ENCODE results near the gene ATP2C1. TPM values are rescaled to one million over a fixed set of nuclear protein-coding genes. Genes with fewer than 3 reads are reported as not detected.

ATP2C1 gene
- total and polyA plus RNA-seq, 2 donors (not counting 1 experiment from before 2014, with no cell fraction given) = 23.9 to 59.2 TPM

- H3K27ac ChIP-seq (ENCODE audit: low read length in 2 of 2) = peak within 1 kb of the TSS; percentile 91 to 94
- H3K4me2 ChIP-seq (replicated peaks; ENCODE audit: low read depth, low read length, poor library complexity, severe bottlenecking) = peak within 1 kb of the TSS; percentile 80
- no peaks in the 10 kb centered on the region for H3K9me3 ChIP-seq (ENCODE audit: control extremely low read depth in 1 of 3, control insufficient read depth in 2 of 3, insufficient read depth in 1 of 3, low read length in 2 of 3)
- H3K9ac ChIP-seq (ENCODE audit: low read length) = peak within 1 kb of the TSS; percentile 90
- peak within 1 kb of the TSS; percentile 92 for H2AFZ ChIP-seq (ENCODE audit: insufficient read depth, low read depth, low read length, poor library complexity, severe bottlenecking)
- under 1% methylated on average over 54 of the region's 56 CpGs for WGBS (ENCODE audit: insufficient coverage)
- H3K4me1 ChIP-seq (ENCODE audit: control insufficient read depth in 2 of 2, insufficient read depth in 2 of 2, low read length in 2 of 2) = peaks cover 31 to 32% of the 10 kb centered on the region in 2 donors
- H4K20me1 ChIP-seq (ENCODE audit: control insufficient read depth, insufficient read depth, low read length, poor library complexity, severe bottlenecking) = no peaks in the 10 kb centered on the region
- POLR2A ChIA-PET = interaction anchor here (0.8 to 2.0 kb wide), 3 partner anchors 133 to 1391 kb away, joined by 3 to 11 read pairs (median 4); partner anchors contain the start of genes ATP2C1, DNAJC13 and NUDT16
- CTCF ChIA-PET = interaction anchor here (0.6 to 1.6 kb wide), 5 partner anchors 12 to 1317 kb away, joined by 3 to 9 read pairs (median 4); partner anchors contain the start of gene ATP2C1
- peaks cover 6 to 13% of the 10 kb centered on the region in 2 experiments for H3K36me3 ChIP-seq (replicated peaks in 1 of 2; ENCODE audit: control extremely low read depth in 1 of 2, control insufficient read depth in 1 of 2, extremely low read depth in 1 of 2, insufficient read depth in 2 of 2, low read length in 1 of 2)
- DNase-seq (peak; percentile 94), ATAC-seq (ENCODE audit: low read depth) (peak; percentile 97)
- no peaks in the 10 kb centered on the region for H3K27me3 ChIP-seq (replicated peaks in 1 of 4; ENCODE audit: control extremely low read depth in 1 of 4, control insufficient read depth in 3 of 4, insufficient read depth in 4 of 4, low read length in 3 of 4)
- peak within 1 kb of the TSS; percentile 90 to 95 (median 91) for H3K4me3 ChIP-seq (ENCODE audit: control extremely low read depth in 1 of 5, extremely low read depth in 1 of 5, insufficient read depth in 1 of 5, low read depth in 2 of 5, low read length in 4 of 5)
- intact Hi-C loops (cut with micrococcal nuclease) = loop anchor here (1.0 to 5.0 kb wide), 7 partner anchors 133 to 1700 kb away; partner anchors contain the start of genes NUDT16 and PIK3R4
- H3K27me3 Mint-ChIP-seq = no peaks in the 10 kb centered on the region
- no peaks in the 10 kb centered on the region for H3K9me3 Mint-ChIP-seq (ENCODE audit: insufficient read depth)
- H3K4me3 Mint-ChIP-seq = peak within 1 kb of the TSS; percentile 97
- H3K27ac Mint-ChIP-seq = peak within 1 kb of the TSS; percentile 98
- H3K79me2 ChIP-seq (ENCODE audit: control insufficient read depth, insufficient read depth, low read length) = peaks cover 44% of the 10 kb centered on the region
- peaks cover 48% of the 10 kb centered on the region for H3K4me1 Mint-ChIP-seq
- TF ChIP-seq CTCF (IDR thresholded peaks at IDR 0.05) (no peak), EZH2 (IDR thresholded peaks at IDR 0.05; ENCODE audit: borderline replicate concordance, insufficient read depth, low read depth, low read length, poor library complexity, severe bottlenecking) (no peak)
Measured at GRCh38 chr3:131026321-131027151, 132.7 kb downstream of the ATP2C1 start, which contains the start of the genes ASTE1 and NEK11. ASTE1 (minus strand) TSS chr3:131026825; CDS start chr3:131025306, 1,519 bp downstream. NEK11 (plus strand) TSS chr3:131026877; CDS start chr3:131029709, 2,832 bp downstream.

Measured in B cell (primary cell).